NCI-H2196 (cell line): ENCODE measurements around the gene OPCML.

Experiments
- DNase-seq: peaks from one replicate; lab custom pipeline; 2025; ENCODE audit not compliant: unreplicated experiment; lab: John Stamatoyannopoulos, UW

Gene OPCML

GRCh38 chr11:133041928-133042882 is 490.1 kb downstream of the OPCML start:
- DNase-seq: no peak

GRCh38 chr11:133041181-133041580 is 491.1 kb downstream of the OPCML start:
- no peak for DNase-seq

- no peak for DNase-seq
These were observed 491.9 kb downstream of the OPCML start for GRCh38 chr11:133040289-133040900.

GRCh38 chr11:133038850-133039249 is 493.5 kb downstream of the OPCML start:
- no peak for DNase-seq

GRCh38 chr11:133034929-133035328 is 497.4 kb downstream of the OPCML start:
- no peak for DNase-seq

GRCh38 chr11:133029107-133029506 is 503.2 kb downstream of the OPCML start:
- no peak for DNase-seq

GRCh38 chr11:133026952-133027351 is 505.3 kb downstream of the OPCML start:
- no peak for DNase-seq

GRCh38 chr11:133024301-133024700 is 508.0 kb downstream of the OPCML start:
- no peak for DNase-seq

- no peak for DNase-seq
These were observed 509.1 kb downstream of the OPCML start for GRCh38 chr11:133023232-133023631.

- no peak for DNase-seq
These were observed 510.7 kb downstream of the OPCML start for GRCh38 chr11:133021553-133021952.

- no peak for DNase-seq
These were observed 512.0 kb downstream of the OPCML start for GRCh38 chr11:133020372-133020714.

- no peak for DNase-seq
These were observed 512.5 kb downstream of the OPCML start for GRCh38 chr11:133019545-133020371.

- no peak for DNase-seq
These were observed 516.8 kb downstream of the OPCML start for GRCh38 chr11:133015457-133015856.

- DNase-seq: no peak
These were observed 518.0 kb downstream of the OPCML start for GRCh38 chr11:133014337-133014736.

GRCh38 chr11:133012803-133013202 is 519.5 kb downstream of the OPCML start:
- DNase-seq: no peak

- no peak for DNase-seq
These were observed 520.7 kb downstream of the OPCML start for GRCh38 chr11:133011604-133012003.

- DNase-seq: no peak
These were observed 525.2 kb downstream of the OPCML start for GRCh38 chr11:133007027-133007584.

GRCh38 chr11:133004369-133004768 is 527.9 kb downstream of the OPCML start:
- no peak for DNase-seq

GRCh38 chr11:132999516-132999915 is 532.8 kb downstream of the OPCML start:
- no peak for DNase-seq

- DNase-seq: no peak
These were observed 533.3 kb downstream of the OPCML start for GRCh38 chr11:132999031-132999430.

- no peak for DNase-seq
These were observed 534.9 kb downstream of the OPCML start for GRCh38 chr11:132997396-132997795.
